GM18870 (cell line): ENCODE data around the gene PRPSAP1.
"Not testable (repeated sequence)": the region's sequence is repeated elsewhere in the genome, so short reads cannot be mapped to it uniquely, and the experiment has no call there.

Experiments
- ATAC-seq: cut with Tn5 transposase; IDR thresholded peaks from one replicate; pipeline ENCODE4 v1.9.1; 2021; ENCODE audit warnings: moderate library complexity; ENCODE audit not compliant: unreplicated experiment

The PRPSAP1 gene

GRCh38 chr17:76267581-76268001 lies 86.1 kb downstream of the PRPSAP1 start:
- not testable (repeated sequence) for ATAC-seq

GRCh38 chr17:76267051-76267576 lies 86.6 kb downstream of the PRPSAP1 start:
- ATAC-seq = no peak

- no peak for ATAC-seq
Observed at GRCh38 chr17:76266244-76266938, 87.3 kb downstream of the PRPSAP1 start.

- ATAC-seq = no peak
Observed at GRCh38 chr17:76265624-76266243, 88.0 kb downstream of the PRPSAP1 start.

- peak; percentile 68 for ATAC-seq
Observed at GRCh38 chr17:76264755-76265623, 88.7 kb downstream of the PRPSAP1 start, which contains the start of gene UBALD2. Gene UBALD2, plus strand, starts transcription at chr17:76265348. Its CDS starts 158 bp downstream, at chr17:76265506.

GRCh38 chr17:76264425-76264754 lies 89.3 kb downstream of the PRPSAP1 start:
- peak; percentile 12 for ATAC-seq

- ATAC-seq = no peak
Observed at GRCh38 chr17:76263896-76264295, 89.8 kb downstream of the PRPSAP1 start.

- no peak for ATAC-seq
Observed at GRCh38 chr17:76262732-76263344, 90.9 kb downstream of the PRPSAP1 start.

- no peak for ATAC-seq
Observed at GRCh38 chr17:76261421-76262215, 92.1 kb downstream of the PRPSAP1 start.

GRCh38 chr17:76260669-76261068 lies 93.0 kb downstream of the PRPSAP1 start:
- no peak for ATAC-seq

GRCh38 chr17:76260220-76260619 lies 93.5 kb downstream of the PRPSAP1 start:
- ATAC-seq = no peak
